ENCODE data around the gene PDSS2. TPM values are rescaled to one million over a fixed set of nuclear protein-coding genes. Genes with fewer than 3 reads are reported as not detected.

PDSS2 gene
- total RNA-seq, 1 experiment from 2014 or later = 17.7 TPM

DNA sequence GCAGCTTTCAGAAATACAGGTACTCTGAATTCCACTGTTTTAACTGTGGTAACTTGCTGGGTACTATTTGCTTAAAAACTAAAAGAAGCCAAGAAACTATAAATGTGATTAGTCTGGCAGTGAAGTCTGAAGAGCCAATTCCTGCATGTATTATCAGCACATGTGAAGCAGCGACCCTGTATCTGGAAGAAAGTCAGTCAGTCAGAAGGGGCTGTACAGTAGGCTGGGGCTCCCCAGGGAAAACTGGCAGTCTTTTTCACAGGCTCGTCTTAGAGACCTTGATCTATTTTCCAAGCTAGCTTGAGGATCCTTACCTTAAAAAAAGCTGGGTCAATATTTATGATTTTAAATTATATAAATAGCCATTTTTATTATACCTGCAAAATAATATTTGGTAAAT, 104.9 kb downstream of the PDSS2 start:
- POLR2A ChIA-PET = no interaction called here
- no peaks in the 10 kb centered on the region for H3K9me3 ChIP-seq (ENCODE audit: control insufficient read depth, insufficient read depth, low read depth, low read length)
- in situ Hi-C loops (cut with HindIII; ENCODE audit: low pct_unique_long_range_greater_than_20kb, low sequenced_read_pairs) (no loop called here), intact Hi-C loops (cut with micrococcal nuclease; ENCODE audit: unreplicated experiment) (no loop called here)
- no peak overlapping the region for H3K27ac ChIP-seq (ENCODE audit: low read length)
- no peak overlapping the region for H3K4me3 ChIP-seq (ENCODE audit: low read depth in 2 of 2, low read length in 2 of 2)
- no peaks in the 10 kb centered on the region for H3K36me3 ChIP-seq (ENCODE audit: control insufficient read depth, insufficient read depth, low read length)
- no TSS peak for BruUV-seq (replicated peaks)
- no peaks in the 10 kb centered on the region for H3K27me3 ChIP-seq (ENCODE audit: control insufficient read depth, insufficient read depth, low read length)
- DNase-seq (ENCODE audit: low read depth, low spot score) (no peak), ATAC-seq (no peak)
- no peaks in the 10 kb centered on the region for H3K4me1 ChIP-seq (ENCODE audit: control insufficient read depth, insufficient read depth, low read length)
- TF ChIP-seq REST (IDR thresholded peaks at IDR 0.05; ENCODE audit: insufficient read depth in 1 of 2, low read depth in 2 of 2, low read length in 1 of 2) = no peak
- no peak for TF ChIP-seq SIN3A (IDR thresholded peaks at IDR 0.05; ENCODE audit: borderline replicate concordance, insufficient read depth, low read depth, low read length)
- TF ChIP-seq CTCF (IDR thresholded peaks at IDR 0.05) = no peak
- TF ChIP-seq POLR2AphosphoS5 (IDR thresholded peaks at IDR 0.05; ENCODE audit: low read depth, low read length) = no peak
- TF ChIP-seq TCF7L2 (IDR thresholded peaks at IDR 0.05; ENCODE audit: low read depth, low read length) = no peak
- CTCF ChIA-PET = no interaction called here

DNA sequence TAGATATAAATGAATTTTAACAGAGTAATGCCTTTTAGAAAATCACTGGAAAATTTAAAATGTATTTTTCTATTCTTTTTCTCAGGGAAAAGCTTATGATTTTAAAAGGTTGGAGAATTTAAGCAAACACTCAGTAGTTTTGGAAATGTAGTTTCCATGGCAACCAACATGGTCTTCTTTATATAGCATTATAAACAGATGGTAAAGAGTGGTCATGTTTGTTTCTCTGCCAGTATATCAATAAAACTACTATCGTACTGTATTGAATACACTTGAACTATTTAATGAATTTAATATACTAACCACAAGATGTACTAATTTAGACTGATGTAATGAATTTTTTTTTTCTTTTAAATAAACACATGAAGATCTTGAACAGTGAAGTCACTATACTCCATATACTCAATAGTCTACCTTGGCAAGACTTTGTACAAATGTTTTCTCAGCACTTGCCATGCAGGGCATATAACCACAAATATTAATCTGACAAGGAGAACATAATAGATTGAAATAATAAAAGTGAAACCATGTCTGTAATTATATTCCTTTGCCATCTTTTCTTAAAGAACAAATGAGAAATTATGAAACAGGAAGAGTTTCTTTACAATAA, 105.5 kb downstream of the PDSS2 start:
- no peak overlapping the region for H3K4me3 ChIP-seq (ENCODE audit: low read depth in 2 of 2, low read length in 2 of 2)
- TF ChIP-seq SIN3A (IDR thresholded peaks at IDR 0.05; ENCODE audit: borderline replicate concordance, insufficient read depth, low read depth, low read length) (no peak), CTCF (IDR thresholded peaks at IDR 0.05) (no peak), TCF7L2 (IDR thresholded peaks at IDR 0.05; ENCODE audit: low read depth, low read length) (no peak), POLR2AphosphoS5 (IDR thresholded peaks at IDR 0.05; ENCODE audit: low read depth, low read length) (no peak), REST (IDR thresholded peaks at IDR 0.05; ENCODE audit: insufficient read depth in 1 of 2, low read depth in 2 of 2, low read length in 1 of 2) (no peak)
- DNase-seq (ENCODE audit: low read depth, low spot score) (no peak), ATAC-seq (no peak)
- intact Hi-C loops (cut with micrococcal nuclease; ENCODE audit: unreplicated experiment) = no loop called here
- no peaks in the 10 kb centered on the region for H3K36me3 ChIP-seq (ENCODE audit: control insufficient read depth, insufficient read depth, low read length)
- H3K27ac ChIP-seq (ENCODE audit: low read length) = no peak overlapping the region
- no peaks in the 10 kb centered on the region for H3K27me3 ChIP-seq (ENCODE audit: control insufficient read depth, insufficient read depth, low read length)
- ChIA-PET POLR2A (no interaction called here), CTCF (no interaction called here)
- BruUV-seq (replicated peaks) = no TSS peak
- no peaks in the 10 kb centered on the region for H3K4me1 ChIP-seq (ENCODE audit: control insufficient read depth, insufficient read depth, low read length)
- in situ Hi-C loops (cut with HindIII; ENCODE audit: low pct_unique_long_range_greater_than_20kb, low sequenced_read_pairs) = no loop called here
- no peaks in the 10 kb centered on the region for H3K9me3 ChIP-seq (ENCODE audit: control insufficient read depth, insufficient read depth, low read depth, low read length)

Measured in Panc1 (cell line).